PC-3 (cell line): ENCODE results near the gene MRPL21. TPM values are rescaled to one million over a fixed set of nuclear protein-coding genes. Genes with fewer than 3 reads are reported as not detected.

ENCODE experiments used
- ATAC-seq: fragments of 200-7000 bp; cut with Tn5 transposase; 2 replicates; pipeline ENCODE4 v1.9.1; 2020; ENCODE audit warnings: mild to moderate bottlenecking, moderate library complexity
- BruUV-seq: library from RNA; stranded (reverse); fragments of 400-500 nt; replicated peaks from 2 replicates; lab custom pipeline; 2021; lab: Mats Ljungman, UMichigan
- CTCF ChIA-PET: fragments of 300-600 bp; sonication (Branson Sonifier 250); formaldehyde crosslinking; loops from one replicate; lab custom pipeline; 2022; ENCODE audit warnings: antibody characterized with exemption; lab: Charles Lee
- POLR2A ChIA-PET: fragments of 300-600 bp; sonication (Branson Sonifier 250); formaldehyde crosslinking; loops from one replicate; lab custom pipeline; 2022; ENCODE audit warnings: antibody characterized with exemption; ENCODE audit not compliant: unreplicated experiment; lab: Charles Lee
- DNase-seq: peaks from one replicate; pipeline ENCODE4 v3.0.0-alpha.2; 2015
- H2AFZ ChIP-seq: fragments of 300-600 bp; sonication (generic); 2 replicates; pipeline ENCODE4 v1.6.0; 2016; ENCODE audit warnings: antibody characterized with exemption, low read length
- H3F3A ChIP-seq: fragments of 300-600 bp; sonication (generic); one replicate; pipeline ENCODE4 v1.6.0; 2017; ENCODE audit warnings: antibody characterized with exemption, low read length, control low read depth, mild to moderate bottlenecking; ENCODE audit not compliant: unreplicated experiment
- H3K27ac ChIP-seq: fragments of 300-600 bp; sonication (generic); 2 replicates; pipeline ENCODE4 v1.5.1; 2016; ENCODE audit warnings: mild to moderate bottlenecking, low read length
- H3K27me3 ChIP-seq: fragments of 300-600 bp; sonication (generic); 2 replicates; pipeline ENCODE4 v1.6.1; 2016; ENCODE audit warnings: low read length, mixed read lengths
- H3K36me3 ChIP-seq: fragments of 300-600 bp; sonication (generic); 2 replicates; pipeline ENCODE4 v1.6.1; 2016; ENCODE audit warnings: low read depth, mixed run types, low read length, mixed read lengths
- H3K4me1 ChIP-seq: fragments of 300-600 bp; sonication (generic); 2 replicates; pipeline ENCODE4 v1.5.1; 2016; ENCODE audit warnings: low read length; ENCODE audit not compliant: insufficient read depth
- H3K4me2 ChIP-seq: fragments of 300-600 bp; sonication (generic); 2 replicates; pipeline ENCODE4 v1.6.0; 2016; ENCODE audit warnings: low read length
- H3K4me3 ChIP-seq: fragments of 300-600 bp; sonication (generic); 2 replicates; pipeline ENCODE4 v1.5.1; 2016; ENCODE audit warnings: mild to moderate bottlenecking, low read length, mixed read lengths
- H3K79me2 ChIP-seq: fragments of 300-600 bp; sonication (generic); 2 replicates; pipeline ENCODE4 v1.6.1; 2017; ENCODE audit warnings: low read length, mixed read lengths
- H3K9ac ChIP-seq: fragments of 300-600 bp; sonication (generic); 2 replicates; pipeline ENCODE4 v1.6.0; 2016; ENCODE audit warnings: mild to moderate bottlenecking, low read length
- H3K9me2 ChIP-seq: fragments of 300-600 bp; sonication (generic); replicated peaks from 2 replicates; pipeline ENCODE4 v1.6.1; 2016; ENCODE audit warnings: mixed run types, low read length, mixed read lengths
- H3K9me3 ChIP-seq: fragments of 300-600 bp; sonication (generic); 2 replicates; pipeline ENCODE4 v1.6.1; 2016; ENCODE audit warnings: low read length, mixed read lengths
- H4K20me1 ChIP-seq: fragments of 300-600 bp; sonication (generic); 2 replicates; pipeline ENCODE4 v1.6.1; 2016; ENCODE audit warnings: low read length, mixed read lengths
- EZH2 ChIP-seq: fragments of 300-600 bp; sonication (generic); IDR thresholded peaks from one replicate; pipeline ENCODE4 v1.6.1; 2017; ENCODE audit warnings: antibody characterized with exemption, mild to moderate bottlenecking, low read length; ENCODE audit not compliant: unreplicated experiment
- EZH2phosphoT487 ChIP-seq: fragments of 300-600 bp; sonication (generic); IDR thresholded peaks from 2 replicates; pipeline ENCODE4 v1.6.1; 2018; ENCODE audit warnings: mild to moderate bottlenecking, antibody characterized with exemption, low read length, borderline replicate concordance
- intact Hi-C: fragments of 100-400 bp; cut with micrococcal nuclease; formaldehyde crosslinking; loops from 2 replicates; pipeline ENCODE4 v1.9.0; 2023
- total RNA-seq: library from RNA; depleted of rRNA; stranded (reverse); fragments of >200 nt; gene quantifications from 2 replicates; pipeline ENCODE4 v1.2.3, GENCODE V29; 2014
- TF ChIP-seq, protein P1 (sequence below): fragments of 300-600 bp; sonication (generic); conservative IDR thresholded peaks from 2 replicates; pipeline ENCODE4 v1.5.1; 2017; ENCODE audit warnings: antibody characterized with exemption, low read depth, mild to moderate bottlenecking, low read length

Gene MRPL21
- total RNA-seq, 1 experiment from 2014 or later, result 230 TPM

GRCh38 chr11:68868221-68868835 is 35.3 kb downstream of the MRPL21 start:
- no peak for ATAC-seq
- POLR2A ChIA-PET, result no interaction called here

DNA sequence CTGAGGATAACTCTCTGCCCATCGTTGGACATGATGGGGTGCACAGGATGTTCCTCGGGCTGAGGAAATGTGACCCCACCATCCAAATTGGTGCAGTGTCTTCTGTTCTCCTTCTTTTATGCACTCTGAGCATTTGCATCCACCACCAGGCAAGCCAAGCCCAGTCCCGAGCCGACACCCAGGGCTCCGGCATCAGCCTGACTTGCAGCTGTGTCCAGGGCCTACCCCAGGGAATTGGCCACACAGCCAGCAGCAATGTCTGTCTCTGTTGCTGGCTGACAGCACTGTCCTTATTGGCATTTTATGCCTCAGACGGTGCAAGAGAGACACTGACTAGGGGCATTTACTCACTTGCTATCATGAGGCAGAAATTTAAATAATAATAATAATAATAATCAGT is 36.6 kb downstream of the MRPL21 start:
- BruUV-seq, result no TSS peak
- Histone ChIP-seq H3K79me2 (no peaks in the 10 kb centered on the region), H2AFZ (no peak overlapping the region), H3K4me1 (peaks cover 20% of the 10 kb centered on the region), H3K9ac (no peak overlapping the region), H3K27me3 (no peaks in the 10 kb centered on the region), H3K9me3 (no peaks in the 10 kb centered on the region), H3K4me3 (no peak overlapping the region), H3K36me3 (no peaks in the 10 kb centered on the region), H3F3A (no peaks in the 10 kb centered on the region), H3K27ac (no peak overlapping the region), H3K9me2 (no peaks in the 10 kb centered on the region), H3K4me2 (no peak overlapping the region), H4K20me1 (no peaks in the 10 kb centered on the region)
- ChIA-PET POLR2A (no interaction called here), CTCF (no interaction called here)
- ATAC-seq (no peak), DNase-seq (no peak)
- TF ChIP-seq EZH2 (no peak), EZH2phosphoT487 (no peak)
- TF ChIP-seq, protein P1, sequence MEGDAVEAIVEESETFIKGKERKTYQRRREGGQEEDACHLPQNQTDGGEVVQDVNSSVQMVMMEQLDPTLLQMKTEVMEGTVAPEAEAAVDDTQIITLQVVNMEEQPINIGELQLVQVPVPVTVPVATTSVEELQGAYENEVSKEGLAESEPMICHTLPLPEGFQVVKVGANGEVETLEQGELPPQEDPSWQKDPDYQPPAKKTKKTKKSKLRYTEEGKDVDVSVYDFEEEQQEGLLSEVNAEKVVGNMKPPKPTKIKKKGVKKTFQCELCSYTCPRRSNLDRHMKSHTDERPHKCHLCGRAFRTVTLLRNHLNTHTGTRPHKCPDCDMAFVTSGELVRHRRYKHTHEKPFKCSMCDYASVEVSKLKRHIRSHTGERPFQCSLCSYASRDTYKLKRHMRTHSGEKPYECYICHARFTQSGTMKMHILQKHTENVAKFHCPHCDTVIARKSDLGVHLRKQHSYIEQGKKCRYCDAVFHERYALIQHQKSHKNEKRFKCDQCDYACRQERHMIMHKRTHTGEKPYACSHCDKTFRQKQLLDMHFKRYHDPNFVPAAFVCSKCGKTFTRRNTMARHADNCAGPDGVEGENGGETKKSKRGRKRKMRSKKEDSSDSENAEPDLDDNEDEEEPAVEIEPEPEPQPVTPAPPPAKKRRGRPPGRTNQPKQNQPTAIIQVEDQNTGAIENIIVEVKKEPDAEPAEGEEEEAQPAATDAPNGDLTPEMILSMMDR, result no peak
- intact Hi-C loops, result no loop called here

More at GRCh38 chr11:68868221-68868835, 35.3 kb downstream of the MRPL21 start:
- no peak overlapping the region for H3K4me3 ChIP-seq
- no peak for DNase-seq
- H3K4me1 ChIP-seq, result peaks cover 33% of the 10 kb centered on the region
- H3K9ac ChIP-seq, result no peak overlapping the region
- no peaks in the 10 kb centered on the region for H3K9me2 ChIP-seq
- no peak overlapping the region for H2AFZ ChIP-seq
- CTCF ChIA-PET, result no interaction called here
- TF ChIP-seq EZH2phosphoT487, result no peak
- TF ChIP-seq, protein P1, result no peak
- TF ChIP-seq EZH2, result no peak
- H3K4me2 ChIP-seq, result no peak overlapping the region
- no peaks in the 10 kb centered on the region for H4K20me1 ChIP-seq
- intact Hi-C loops, result no loop called here
- H3K79me2 ChIP-seq, result no peaks in the 10 kb centered on the region
- no peak overlapping the region for H3K27ac ChIP-seq
- no peaks in the 10 kb centered on the region for H3K27me3 ChIP-seq
- H3K36me3 ChIP-seq, result no peaks in the 10 kb centered on the region
- BruUV-seq, result no TSS peak
- H3F3A ChIP-seq, result peaks cover 5% of the 10 kb centered on the region
- no peaks in the 10 kb centered on the region for H3K9me3 ChIP-seq

GRCh38 chr11:68865241-68865640 is 38.4 kb downstream of the MRPL21 start:
- no peak overlapping the region for H2AFZ ChIP-seq
- no peaks in the 10 kb centered on the region for H3F3A ChIP-seq
- no peak for DNase-seq
- ChIA-PET POLR2A (no interaction called here), CTCF (no interaction called here)
- ATAC-seq, result no peak
- no peaks in the 10 kb centered on the region for H3K9me3 ChIP-seq
- no peak overlapping the region for H3K4me2 ChIP-seq
- no peaks in the 10 kb centered on the region for H3K79me2 ChIP-seq
- H3K4me3 ChIP-seq, result no peak overlapping the region
- no peak overlapping the region for H3K9ac ChIP-seq
- no peak overlapping the region for H3K27ac ChIP-seq
- H3K9me2 ChIP-seq, result no peaks in the 10 kb centered on the region
- no peaks in the 10 kb centered on the region for H3K36me3 ChIP-seq
- peaks cover 5% of the 10 kb centered on the region; the same call in 1 of the 2 replicates for H3K4me1 ChIP-seq
- TF ChIP-seq, protein P1, result no peak
- TF ChIP-seq EZH2phosphoT487, result no peak
- no peaks in the 10 kb centered on the region for H4K20me1 ChIP-seq
- BruUV-seq, result no TSS peak
- H3K27me3 ChIP-seq, result no peaks in the 10 kb centered on the region
- intact Hi-C loops, result no loop called here
